Stimulated activated CD4-positive, alpha-beta T cell treated with anti-CD3 and anti-CD28 coated beads, Interleukin-15, amount 100 ng/mL, for 48 hours (primary cell): ENCODE data around the gene RALGAPA2.
"Not testable (repeated sequence)": the region's sequence is repeated elsewhere in the genome, so short reads cannot be mapped to it uniquely, and the experiment has no call there.

Experiments
- DNase-seq, 2 donors: peaks; one replicate each; pipeline ENCODE4 v3.0.0-alpha.2; 2020; ENCODE audit warnings: low read depth in 2 of 2

RALGAPA2 gene

GRCh38 chr20:20578838-20579237, 133.6 kb downstream of the RALGAPA2 start:
- DNase-seq, result no peak

DNA sequence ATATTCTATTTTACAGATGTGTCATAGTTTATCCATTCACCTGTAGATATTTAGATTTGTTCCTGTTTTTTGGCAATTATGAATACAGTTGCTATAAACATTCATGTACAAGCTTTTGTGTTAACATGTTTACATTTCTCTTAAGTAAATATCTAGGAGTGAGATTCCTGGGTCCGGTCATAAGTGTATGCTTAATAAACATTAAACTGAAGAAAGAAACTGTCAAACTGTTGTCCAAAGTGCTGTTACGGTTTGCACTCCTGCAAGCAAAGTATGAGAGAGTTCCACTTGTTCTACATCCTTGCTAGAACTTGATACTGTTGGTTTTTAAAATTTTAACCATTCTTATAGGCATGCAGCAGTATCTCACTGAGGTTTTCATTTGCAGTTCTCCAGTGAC, 138.6 kb downstream of the RALGAPA2 start:
- DNase-seq, result no peak

DNA sequence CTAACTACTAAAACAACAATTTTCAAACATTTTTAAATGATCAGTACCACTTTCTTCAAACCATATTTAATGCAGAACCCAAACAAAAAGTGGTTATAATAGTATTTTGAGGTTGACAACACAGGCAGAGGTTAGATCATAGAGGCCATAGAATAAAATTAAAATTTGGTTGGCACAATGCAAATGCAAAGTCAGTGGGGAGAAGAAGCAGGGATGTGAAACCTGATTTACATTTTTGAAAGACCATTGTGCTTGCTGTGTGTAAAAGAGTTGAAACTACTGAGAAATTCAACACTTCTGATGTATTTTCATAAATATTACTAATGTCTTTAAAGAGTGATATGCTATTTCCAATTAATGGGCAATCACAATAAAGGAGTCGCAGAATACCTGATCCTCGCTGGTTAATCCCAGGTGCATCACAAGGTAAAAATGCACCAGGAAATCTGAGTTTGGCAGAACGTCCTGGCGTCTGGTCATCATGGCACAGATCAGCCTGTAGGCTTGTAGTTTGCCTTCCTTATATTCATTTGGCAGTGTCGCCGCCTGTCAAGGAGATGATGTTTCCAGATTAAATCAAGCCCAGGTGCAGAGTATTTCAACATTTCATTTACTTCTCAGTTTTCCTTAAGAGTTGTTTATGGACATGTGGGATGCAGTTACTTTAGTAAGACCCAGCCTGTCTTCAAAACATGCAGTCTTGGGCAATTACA, 141.2 kb downstream of the RALGAPA2 start:
- no peak for DNase-seq

- no peak for DNase-seq
Measured at GRCh38 chr20:20568604-20569205, 143.7 kb downstream of the RALGAPA2 start.

- no peak for DNase-seq
Measured at GRCh38 chr20:20567712-20568111, 144.7 kb downstream of the RALGAPA2 start.

DNA sequence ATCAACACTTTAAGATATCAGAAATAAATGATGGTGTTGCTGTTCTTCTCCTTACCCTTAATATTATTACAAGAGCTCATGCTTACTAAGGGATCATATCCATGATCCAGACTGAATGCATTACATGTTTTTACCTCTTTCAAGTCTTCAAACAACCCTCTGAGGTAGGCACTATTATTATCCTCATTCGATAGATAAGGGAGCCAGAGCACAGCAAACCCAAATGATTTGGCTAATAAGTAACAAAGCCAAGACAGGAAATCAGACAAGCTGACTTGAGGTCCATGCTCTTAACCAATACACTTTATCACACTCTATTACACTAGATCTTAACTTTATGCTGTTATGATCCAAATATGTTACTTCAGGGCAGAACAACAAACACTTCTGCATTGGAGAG, 145.9 kb downstream of the RALGAPA2 start:
- no peak for DNase-seq

GRCh38 chr20:20564279-20564678, 148.2 kb downstream of the RALGAPA2 start:
- no peak for DNase-seq

DNA sequence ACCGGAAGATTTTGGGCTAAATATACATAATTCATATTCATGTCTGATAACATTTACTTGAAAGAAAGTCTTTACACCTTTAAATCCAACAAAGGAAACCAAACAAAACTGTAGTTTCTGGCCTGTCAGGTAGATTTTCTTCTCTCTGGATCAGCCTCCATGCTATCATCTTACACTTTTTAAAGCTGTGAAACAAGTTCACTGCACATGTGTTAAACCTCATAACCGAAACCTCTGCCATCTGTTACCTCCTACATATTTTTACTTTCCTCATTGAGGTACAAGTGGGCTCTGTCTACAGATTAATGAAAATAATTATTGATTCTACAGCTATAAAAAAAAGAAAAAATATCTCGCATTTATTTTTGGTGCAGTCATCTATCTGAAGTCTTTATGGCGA, 149.9 kb downstream of the RALGAPA2 start:
- DNase-seq, result no peak

- no peak for DNase-seq
Measured at GRCh38 chr20:20561841-20562240, 150.6 kb downstream of the RALGAPA2 start.

DNA sequence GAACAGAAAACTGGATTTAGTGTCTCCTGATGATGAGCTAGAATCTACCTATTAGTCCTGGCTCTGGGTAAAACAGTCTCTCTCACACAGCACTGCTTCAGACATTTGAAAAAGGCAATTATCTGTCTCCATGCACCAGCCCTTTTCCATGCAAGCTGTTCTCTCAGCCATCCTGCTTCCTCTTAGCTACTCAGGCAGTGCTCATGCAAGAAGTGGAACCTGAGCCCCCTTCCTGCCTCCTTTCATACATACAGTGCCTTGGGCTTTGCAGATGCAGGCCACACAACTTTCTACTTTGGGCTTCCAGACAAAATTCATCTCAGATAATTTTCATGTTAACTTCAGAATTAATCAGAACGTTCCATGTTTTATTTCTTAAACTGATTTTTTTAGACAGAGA, 151.3 kb downstream of the RALGAPA2 start:
- no peak for DNase-seq

DNA sequence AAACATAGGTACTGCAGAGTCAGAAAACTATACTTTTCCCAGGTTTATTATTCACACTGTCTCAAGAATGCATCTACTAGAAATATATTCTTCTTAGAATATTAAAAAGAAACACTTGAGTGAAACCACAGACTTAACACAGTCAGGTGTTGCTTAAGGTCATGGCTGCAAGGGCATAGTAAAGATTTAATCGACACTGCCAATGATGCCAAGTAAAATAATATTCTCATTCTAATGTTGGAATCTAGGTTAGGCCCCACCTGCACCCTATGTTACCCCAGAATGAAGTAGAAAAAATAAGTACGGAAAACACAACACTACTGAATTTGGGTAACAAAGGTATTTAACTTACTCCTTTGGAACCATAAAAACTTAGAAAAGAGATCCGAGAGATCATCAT, 155.0 kb downstream of the RALGAPA2 start:
- DNase-seq, result no peak

GRCh38 chr20:20555838-20556237, 156.6 kb downstream of the RALGAPA2 start:
- DNase-seq, result no peak

GRCh38 chr20:20554951-20555350, 157.5 kb downstream of the RALGAPA2 start:
- DNase-seq, result no peak

DNA sequence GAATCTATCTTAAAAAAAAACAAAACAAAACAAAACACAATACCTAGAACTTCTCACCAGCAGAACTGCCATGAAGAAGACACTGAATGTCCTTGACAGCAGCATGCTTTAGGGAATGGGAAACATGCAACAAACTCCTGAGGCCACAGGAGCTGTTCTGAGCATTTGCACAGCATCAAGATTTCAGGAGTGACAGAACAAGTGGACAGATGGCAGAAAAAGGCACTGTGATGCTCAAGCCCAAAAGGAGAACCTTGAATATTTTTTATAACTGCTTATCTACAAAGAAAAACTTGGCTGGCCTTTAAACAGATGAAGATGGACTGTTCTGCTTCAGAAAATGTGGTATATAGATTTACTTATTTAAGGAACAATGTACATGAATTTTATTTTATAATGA, 158.9 kb downstream of the RALGAPA2 start:
- DNase-seq, result no peak

- DNase-seq, result no peak
Measured at GRCh38 chr20:20552076-20552475, 160.4 kb downstream of the RALGAPA2 start.

- no peak for DNase-seq
Measured at GRCh38 chr20:20551409-20551808, 161.0 kb downstream of the RALGAPA2 start.

- DNase-seq, result no peak
Measured at GRCh38 chr20:20549704-20550103, 162.7 kb downstream of the RALGAPA2 start.

DNA sequence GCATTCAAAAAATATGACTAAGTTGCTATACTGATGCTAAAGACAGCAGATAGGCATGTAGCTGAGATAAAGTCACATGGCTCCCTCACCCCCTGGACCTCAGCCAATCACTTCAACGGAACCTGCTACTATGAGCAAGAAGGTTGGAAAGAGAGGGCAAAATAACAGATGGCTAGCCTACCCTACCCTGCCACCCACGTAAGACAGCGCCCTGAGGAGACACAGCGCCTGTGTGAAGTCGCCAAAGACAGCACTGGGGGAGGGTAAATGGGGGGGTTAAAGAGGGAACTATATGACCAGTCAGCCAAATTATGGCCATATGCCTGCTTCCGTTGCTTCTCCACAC, 163.2 kb downstream of the RALGAPA2 start:
- no peak for DNase-seq

DNA sequence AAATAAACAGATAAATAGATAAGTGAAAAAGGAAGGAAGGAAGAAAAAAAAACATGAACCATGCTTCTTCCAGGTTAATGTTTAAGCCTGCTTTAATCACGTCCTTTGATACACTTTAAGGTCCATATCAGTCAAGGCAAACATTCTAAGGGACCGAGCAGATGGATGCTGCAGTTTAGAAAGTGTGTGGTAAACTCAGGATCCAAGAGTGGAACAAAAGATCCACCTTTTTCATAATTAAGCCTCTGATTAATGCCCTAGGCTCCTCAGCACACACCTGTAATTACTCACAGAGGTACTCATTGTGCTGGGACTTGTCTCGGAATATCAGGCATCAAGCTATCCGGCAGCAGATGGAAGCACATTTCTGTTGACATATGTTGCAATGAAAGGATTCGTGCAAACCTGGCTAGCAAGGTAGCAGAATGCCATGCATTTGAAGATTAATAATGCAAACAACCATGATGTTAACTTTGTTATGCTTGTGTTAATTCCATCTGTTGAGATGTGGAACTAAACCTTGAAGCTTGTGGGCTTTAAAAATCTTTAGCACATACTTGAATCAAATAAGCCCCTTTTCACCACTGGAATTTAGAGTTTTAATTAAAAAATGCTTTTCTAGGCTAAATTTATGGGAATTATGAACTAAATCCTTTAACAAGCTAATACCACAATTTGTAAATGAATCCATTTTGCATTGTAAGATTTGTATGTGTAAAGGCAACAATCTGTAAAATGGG, 163.7 kb downstream of the RALGAPA2 start:
- DNase-seq, result no peak

DNA sequence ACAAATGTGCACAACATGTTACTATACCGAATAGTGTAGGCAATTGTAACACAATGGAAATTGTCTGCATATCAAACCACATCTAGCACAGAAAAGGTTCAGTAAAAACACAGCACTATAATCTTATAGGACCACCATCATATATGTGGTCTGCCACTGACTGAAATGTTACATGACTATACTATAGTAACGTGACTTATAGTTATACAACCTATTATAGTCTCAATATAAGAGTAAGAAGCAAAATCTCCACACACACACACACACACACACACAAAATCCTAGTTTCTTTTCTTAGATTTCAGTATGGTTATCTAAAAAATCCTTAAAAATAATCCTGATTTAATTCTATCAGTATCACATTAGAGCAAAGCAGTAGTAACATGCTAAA, 164.6 kb downstream of the RALGAPA2 start:
- no peak for DNase-seq

GRCh38 chr20:20547221-20547875, 165.1 kb downstream of the RALGAPA2 start:
- DNase-seq, result no peak

DNA sequence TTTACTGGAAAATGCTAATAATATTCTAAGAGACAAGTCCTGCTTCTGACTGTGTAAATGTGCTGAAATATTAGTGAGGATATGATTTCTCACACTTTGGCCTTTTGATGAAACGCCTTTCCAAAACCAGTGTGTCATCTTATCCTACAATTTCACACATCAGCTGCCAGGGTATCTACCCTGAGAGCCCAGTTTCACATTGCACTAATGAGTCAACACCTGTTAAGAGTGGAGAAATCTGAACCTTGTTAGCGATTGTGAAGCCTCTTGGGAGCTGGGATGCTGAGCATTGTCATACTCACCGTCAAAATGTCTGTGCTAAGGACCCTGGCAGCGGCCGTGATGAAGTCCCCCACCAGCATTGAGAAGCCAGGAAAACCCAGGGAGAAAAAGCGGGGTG, 166.0 kb downstream of the RALGAPA2 start:
- DNase-seq, result no peak

DNA sequence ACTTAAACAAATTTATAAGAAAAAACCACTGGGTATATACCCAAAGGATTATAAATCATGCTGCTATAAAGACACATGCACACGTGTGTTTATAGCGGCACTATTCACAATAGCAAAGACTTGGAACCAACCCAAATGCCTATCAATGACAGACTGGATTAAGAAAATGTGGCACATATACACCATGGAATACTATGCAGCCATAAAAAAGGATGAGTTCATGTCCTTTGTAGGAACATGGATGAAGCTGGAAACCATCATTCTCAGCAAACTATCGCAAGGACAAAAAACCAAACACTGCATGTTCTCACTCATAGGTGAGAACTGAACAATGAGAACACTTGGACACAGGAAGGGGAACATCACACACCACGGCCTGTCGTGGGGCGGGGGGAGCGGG, 169.1 kb downstream of the RALGAPA2 start:
- not testable (repeated sequence) for DNase-seq
